WERI-Rb-1 (cell line): ENCODE results near the gene LIPK.

ENCODE experiments used
- DNase-seq: peaks from one replicate; pipeline ENCODE4 v3.0.0-alpha.2; 2020
- H3K27ac ChIP-seq: fragments of 250-450 bp; sonication (Bioruptor Pico); 2 replicates; pipeline ENCODE4 v1.5.1; 2020; ENCODE audit warnings: mild to moderate bottlenecking, moderate library complexity
- H3K27me3 ChIP-seq: fragments of 250-450 bp; sonication (Bioruptor Pico); 2 replicates; pipeline ENCODE4 v1.5.1; 2021; ENCODE audit warnings: mild to moderate bottlenecking, low read depth, moderate library complexity; ENCODE audit not compliant: insufficient read depth, severe bottlenecking
- H3K36me3 ChIP-seq: fragments of 250-450 bp; sonication (Bioruptor Pico); 2 replicates; pipeline ENCODE4 v1.5.1; 2020; ENCODE audit warnings: mild to moderate bottlenecking, moderate library complexity
- H3K4me3 ChIP-seq: 2 replicates; pipeline ENCODE4 v1.5.1; 2011; ENCODE audit warnings: low read depth, mild to moderate bottlenecking, control low read depth, low read length
- H3K9me3 ChIP-seq: fragments of 250-450 bp; sonication (Bioruptor Pico); 2 replicates; pipeline ENCODE4 v1.5.1; 2021; ENCODE audit warnings: mild to moderate bottlenecking, moderate library complexity; ENCODE audit not compliant: severe bottlenecking
- CTCF ChIP-seq: IDR thresholded peaks from 2 replicates; pipeline ENCODE4 v1.5.1; 2011; ENCODE audit warnings: low read depth, mild to moderate bottlenecking, control low read depth, inconsistent platforms, low read length

LIPK gene

GRCh38 chr10:88759366-88760101 is 53.5 kb downstream of the LIPK start, which contains the start of gene LIPN:
TSS of gene LIPN (plus strand) at chr10:88760020. CDS start at chr10:88761406, 1,386 bp downstream.
- H3K4me3 ChIP-seq = no peak within 1 kb of the TSS
- no peaks in the 10 kb centered on the region for H3K9me3 ChIP-seq
- H3K27ac ChIP-seq = no peak within 1 kb of the TSS
- H3K27me3 ChIP-seq = no peaks in the 10 kb centered on the region
- DNase-seq = no peak
- TF ChIP-seq CTCF = no peak
- H3K36me3 ChIP-seq = no peaks in the 10 kb centered on the region

DNA sequence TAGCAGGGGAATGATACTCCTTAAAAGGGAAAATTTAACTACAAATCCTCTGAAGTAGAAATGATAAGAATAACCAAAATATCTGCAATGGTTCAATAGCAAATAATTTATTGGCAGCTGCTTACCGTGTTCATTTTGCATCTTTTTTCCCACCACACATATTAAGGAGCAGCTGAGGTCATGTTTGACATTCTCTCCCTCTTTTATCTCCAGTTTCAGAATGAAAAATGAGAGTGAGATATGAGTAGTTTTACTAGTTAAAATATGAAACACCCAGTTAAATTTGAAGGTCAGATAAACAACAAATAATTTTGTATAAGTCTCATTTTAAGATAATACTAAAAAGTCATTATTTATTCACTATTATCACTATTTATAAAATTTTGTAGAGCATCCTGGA is 56.9 kb downstream of the LIPK start:
- DNase-seq = no peak
- no peak for TF ChIP-seq CTCF
- no peaks in the 10 kb centered on the region for H3K36me3 ChIP-seq
- no peaks in the 10 kb centered on the region for H3K9me3 ChIP-seq
- no peak overlapping the region for H3K27ac ChIP-seq
- H3K4me3 ChIP-seq = no peak overlapping the region
- no peaks in the 10 kb centered on the region for H3K27me3 ChIP-seq

- Histone ChIP-seq H3K9me3 (no peaks in the 10 kb centered on the region), H3K27ac (no peak overlapping the region), H3K27me3 (no peaks in the 10 kb centered on the region), H3K36me3 (no peaks in the 10 kb centered on the region), H3K4me3 (no peak overlapping the region)
- no peak for DNase-seq
- TF ChIP-seq CTCF = no peak
Observed at GRCh38 chr10:88763441-88763840, 57.4 kb downstream of the LIPK start.

GRCh38 chr10:88764110-88764509 is 58.1 kb downstream of the LIPK start:
- H3K27me3 ChIP-seq = no peaks in the 10 kb centered on the region
- TF ChIP-seq CTCF = no peak
- H3K27ac ChIP-seq = no peak overlapping the region
- H3K9me3 ChIP-seq = no peaks in the 10 kb centered on the region
- H3K36me3 ChIP-seq = no peaks in the 10 kb centered on the region
- no peak for DNase-seq
- H3K4me3 ChIP-seq = no peak overlapping the region

DNA sequence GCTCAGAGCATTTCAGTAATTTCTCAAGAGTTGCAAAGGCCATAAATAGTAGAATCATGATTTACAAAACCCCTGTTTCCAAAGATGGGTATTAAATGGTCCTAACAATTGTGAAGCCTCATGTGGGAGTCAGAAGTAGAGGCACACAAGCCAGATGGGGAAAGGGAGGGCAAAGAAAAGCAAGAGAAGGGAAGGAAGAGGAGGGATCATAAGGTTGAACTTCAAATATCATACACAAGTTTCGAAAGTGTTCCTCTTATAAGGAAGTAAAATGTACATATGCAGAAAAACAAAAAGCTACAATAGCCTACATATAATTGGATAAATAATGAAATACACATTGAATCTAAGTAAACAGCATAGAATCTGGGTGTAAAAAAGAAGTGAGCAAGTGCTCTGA is 59.8 kb downstream of the LIPK start:
- no peak for DNase-seq
- no peaks in the 10 kb centered on the region for H3K36me3 ChIP-seq

More for the DNA sequence above, 59.8 kb downstream of the LIPK start:
- no peak overlapping the region for H3K27ac ChIP-seq
- no peak for TF ChIP-seq CTCF
- H3K27me3 ChIP-seq = no peaks in the 10 kb centered on the region
- no peaks in the 10 kb centered on the region for H3K9me3 ChIP-seq
- no peak overlapping the region for H3K4me3 ChIP-seq
